GM12801 (cell line): Measurements from ENCODE around the gene AP4S1.

ENCODE experiments used
- TF ChIP-seq, protein P1 (sequence below): IDR thresholded peaks from one replicate; pipeline ENCODE4 v1.5.1; 2011; ENCODE audit warnings: control low read depth; ENCODE audit not compliant: insufficient read length; ENCODE audit errors: extremely low read depth

Gene AP4S1

DNA sequence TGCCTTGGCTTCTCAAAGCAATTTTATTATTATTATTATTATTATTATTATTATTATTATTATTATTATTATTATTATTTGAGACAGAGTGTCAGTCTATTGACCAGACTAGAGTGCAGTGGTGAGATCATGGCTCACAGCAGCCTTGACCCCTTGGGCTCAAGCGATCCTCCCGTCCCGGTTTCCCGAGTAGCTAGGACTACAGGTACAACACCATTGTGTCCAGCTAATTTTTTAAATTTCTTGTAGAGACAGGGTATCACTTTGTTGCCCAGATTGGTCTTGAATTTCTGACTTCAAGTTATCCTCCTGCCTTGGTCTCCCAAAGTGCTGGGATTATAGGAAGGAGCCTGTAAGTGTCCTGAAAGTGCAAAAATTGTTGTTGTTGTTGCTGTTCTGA, 11.6 kb upstream of the AP4S1 start:
- TF ChIP-seq, protein P1, sequence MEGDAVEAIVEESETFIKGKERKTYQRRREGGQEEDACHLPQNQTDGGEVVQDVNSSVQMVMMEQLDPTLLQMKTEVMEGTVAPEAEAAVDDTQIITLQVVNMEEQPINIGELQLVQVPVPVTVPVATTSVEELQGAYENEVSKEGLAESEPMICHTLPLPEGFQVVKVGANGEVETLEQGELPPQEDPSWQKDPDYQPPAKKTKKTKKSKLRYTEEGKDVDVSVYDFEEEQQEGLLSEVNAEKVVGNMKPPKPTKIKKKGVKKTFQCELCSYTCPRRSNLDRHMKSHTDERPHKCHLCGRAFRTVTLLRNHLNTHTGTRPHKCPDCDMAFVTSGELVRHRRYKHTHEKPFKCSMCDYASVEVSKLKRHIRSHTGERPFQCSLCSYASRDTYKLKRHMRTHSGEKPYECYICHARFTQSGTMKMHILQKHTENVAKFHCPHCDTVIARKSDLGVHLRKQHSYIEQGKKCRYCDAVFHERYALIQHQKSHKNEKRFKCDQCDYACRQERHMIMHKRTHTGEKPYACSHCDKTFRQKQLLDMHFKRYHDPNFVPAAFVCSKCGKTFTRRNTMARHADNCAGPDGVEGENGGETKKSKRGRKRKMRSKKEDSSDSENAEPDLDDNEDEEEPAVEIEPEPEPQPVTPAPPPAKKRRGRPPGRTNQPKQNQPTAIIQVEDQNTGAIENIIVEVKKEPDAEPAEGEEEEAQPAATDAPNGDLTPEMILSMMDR: no peak

DNA sequence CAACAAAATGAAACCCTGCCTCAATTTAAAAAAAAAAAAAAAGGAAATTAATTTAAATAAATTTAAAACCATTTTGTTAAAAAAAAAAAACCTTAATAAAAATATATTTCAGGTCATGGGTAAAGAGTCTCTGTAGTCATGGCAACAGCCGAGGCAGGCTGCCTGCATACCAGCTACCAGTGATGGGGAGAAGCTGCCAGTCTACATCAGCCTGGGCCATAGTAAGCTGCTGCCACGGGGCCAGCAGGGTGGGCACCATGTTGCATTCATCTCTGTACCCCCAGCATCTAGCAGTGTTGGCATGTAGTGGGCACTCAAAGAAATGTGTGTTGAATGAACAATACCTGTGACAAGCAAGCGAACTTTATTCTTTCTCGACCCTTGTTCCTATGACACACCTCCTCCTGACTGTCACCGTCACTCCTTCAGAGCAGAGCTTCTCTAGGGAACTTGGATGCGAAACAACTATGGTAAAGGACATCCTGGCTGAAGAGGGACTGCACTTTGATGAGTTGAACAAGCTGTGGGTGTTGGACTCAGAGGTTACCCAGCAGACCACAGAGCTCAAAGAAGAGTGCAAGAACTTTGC, 7.3 kb upstream of the AP4S1 start:
- TF ChIP-seq, protein P1: no peak

DNA sequence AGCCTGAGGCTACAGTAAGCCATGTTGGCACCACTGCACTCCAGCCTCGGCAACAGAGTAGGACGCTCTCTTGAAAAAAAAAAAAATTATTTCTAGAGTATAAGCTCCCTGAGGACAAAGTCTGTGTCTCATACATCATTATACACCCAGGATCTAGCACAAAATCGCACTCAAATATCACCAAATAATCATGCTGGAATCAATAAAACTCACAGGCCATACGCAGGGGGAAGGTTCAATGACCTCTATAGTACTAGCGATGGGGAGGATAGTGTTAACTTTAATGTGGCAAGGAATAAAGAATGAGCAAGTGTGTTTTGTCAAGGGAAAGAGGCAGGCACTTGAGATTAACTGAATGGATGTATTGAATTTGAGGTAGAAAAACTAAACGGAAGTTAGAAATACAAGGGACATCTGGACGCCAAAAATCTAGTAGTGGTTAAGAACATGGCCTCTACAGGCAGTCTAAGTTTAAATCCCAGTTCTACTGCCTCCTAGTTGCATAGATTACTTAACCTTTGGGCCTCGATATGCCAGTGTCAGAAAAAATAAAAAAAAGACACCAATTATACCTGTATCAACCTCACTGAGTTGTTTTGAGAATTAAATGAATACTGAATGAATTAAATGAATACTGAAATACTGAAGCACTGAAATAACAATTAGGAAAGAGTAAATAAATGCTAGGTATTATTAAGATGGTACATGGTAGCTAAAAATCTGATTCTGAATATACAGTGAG, 4.4 kb upstream of the AP4S1 start:
- TF ChIP-seq, protein P1: no peak

- TF ChIP-seq, protein P1: no peak
These were observed 3.9 kb upstream of the AP4S1 start for GRCh38 chr14:31021576-31021949.

GRCh38 chr14:31022386-31022785, 3.1 kb upstream of the AP4S1 start:
- TF ChIP-seq, protein P1: no peak

- TF ChIP-seq, protein P1: no peak
These were observed 1.4 kb upstream of the AP4S1 start for GRCh38 chr14:31024010-31024480.

GRCh38 chr14:31024577-31025366, 677 bp upstream of the AP4S1 start:
- TF ChIP-seq, protein P1: no peak
